Measurements from ENCODE around the gene LRRC25. TPM values are rescaled to one million over a fixed set of nuclear protein-coding genes. Genes with fewer than 3 reads are reported as not detected.
A peak's percentile ranks its signal among the peaks of the same experiment; 100 is the strongest.

The LRRC25 gene
- total RNA-seq, 1 donor from 2014 or later = 0.41 TPM

DNA sequence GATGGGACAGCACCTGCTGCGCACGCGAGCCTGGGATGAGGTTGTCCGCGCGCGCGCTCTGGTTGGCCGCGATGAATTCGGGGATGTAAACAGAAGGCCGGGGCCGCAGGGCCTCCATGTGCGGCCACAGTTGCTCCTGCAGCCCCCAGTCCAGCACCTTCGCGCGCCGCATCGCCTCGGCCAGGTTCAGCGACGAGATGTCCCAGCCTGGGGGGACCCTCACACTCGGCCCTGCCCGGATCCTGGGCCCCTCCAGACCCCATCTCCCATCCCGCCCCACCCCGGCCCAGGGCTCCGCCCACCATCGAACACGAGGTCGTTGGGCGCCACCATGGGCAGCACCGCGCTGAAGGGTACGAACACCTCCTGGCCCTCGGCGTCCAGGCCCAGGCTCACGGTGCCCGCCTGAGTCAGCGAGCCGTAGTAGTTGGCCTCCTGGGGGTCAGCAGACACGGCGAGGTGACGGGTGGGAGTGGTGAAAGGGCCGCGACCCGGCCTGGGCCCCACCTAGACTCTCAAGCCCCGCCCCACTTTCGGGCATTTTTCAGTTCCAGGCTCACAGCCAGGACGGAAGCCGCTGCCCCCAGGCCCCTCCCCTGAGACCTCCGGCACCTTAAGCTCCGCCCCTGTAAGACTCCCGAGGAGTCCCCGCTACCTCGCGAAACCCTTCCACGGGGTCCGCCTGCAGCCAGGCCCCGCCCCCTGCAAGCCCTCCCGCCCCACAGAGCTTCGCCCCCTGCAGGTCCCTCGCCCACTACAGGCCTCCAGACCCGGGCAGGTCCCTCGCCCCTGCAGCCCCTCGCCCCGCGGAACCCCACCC lies 39.5 kb upstream of the LRRC25 start:
- FAIRE-seq (no peak), DNase-seq (ENCODE audit: low spot score in 2 of 2) (peak; percentile 81 to 82)

DNA sequence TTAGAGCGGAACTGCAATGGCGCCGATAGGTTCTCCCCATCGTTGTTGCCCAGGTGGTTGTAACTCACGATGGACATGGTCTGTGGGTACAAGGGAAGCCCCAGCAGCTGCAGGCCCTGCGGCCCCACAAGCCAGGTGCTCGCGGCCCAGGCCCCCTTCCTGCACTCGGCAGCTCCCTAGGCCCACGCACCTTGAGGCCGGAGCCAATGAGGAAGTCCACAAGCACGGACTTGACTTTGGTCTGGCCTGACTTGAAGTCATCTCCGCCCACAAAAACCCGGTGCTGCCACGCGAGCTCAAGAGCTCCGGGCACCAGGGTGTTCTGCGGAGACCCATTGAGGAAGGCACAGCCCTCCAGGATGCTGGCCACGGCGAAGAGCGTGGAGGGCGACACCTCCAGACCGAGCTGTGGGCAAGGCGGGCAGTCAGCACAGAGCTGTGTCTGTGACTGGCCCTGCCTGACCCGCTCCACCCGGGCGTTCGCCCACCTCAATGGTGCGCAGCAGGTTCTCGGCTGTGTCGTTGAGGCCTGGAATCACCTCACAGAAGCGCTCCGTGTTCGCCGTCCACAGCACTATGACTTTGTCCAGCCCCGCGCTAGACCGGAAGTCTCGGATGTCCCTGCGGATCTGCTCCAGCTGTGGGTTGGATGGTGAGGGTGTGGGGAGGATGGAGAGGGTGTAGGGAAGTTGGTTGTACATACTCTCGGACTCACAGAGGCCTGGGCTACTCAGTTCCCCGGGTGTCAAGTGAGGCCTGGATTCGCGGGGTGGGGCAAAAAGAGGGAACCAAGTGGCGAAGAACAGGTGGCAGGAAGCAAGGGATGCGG lies 38.6 kb upstream of the LRRC25 start:
- DNase-seq (ENCODE audit: low spot score in 2 of 2) (no peak), FAIRE-seq (no peak)

DNA sequence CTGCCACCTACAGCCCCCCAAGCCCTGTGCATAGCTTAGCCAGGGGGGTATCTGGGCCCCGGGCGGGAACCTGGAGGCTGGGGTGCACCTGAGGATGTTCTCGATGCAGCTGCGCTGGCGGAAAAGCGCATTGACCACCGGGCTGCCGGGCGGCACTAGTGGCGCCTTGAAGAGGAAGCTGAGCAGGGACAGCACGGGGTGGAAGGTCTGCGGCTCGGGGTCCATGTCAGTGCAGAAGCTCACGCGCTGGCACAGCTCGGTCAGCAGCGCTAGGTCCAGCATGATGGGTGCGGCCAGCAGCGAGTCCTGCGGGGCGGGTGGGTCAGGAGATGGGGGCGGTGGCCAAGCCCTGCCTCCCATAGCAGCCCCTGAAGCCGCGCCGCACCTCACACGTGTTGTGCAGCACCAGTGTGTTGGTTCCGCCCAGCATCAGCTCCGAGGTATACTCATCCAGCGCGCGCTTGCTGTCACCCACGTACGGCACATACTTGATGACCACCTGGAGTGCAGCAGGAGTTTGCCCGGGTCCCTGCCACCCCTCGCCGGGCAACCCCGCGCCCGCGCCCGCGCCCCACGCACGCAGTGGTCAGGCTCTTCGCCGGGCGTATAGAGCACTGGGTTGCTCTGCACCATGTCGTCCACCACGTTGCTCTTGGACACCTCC lies 37.9 kb upstream of the LRRC25 start:
- no peak for DNase-seq (ENCODE audit: low spot score in 2 of 2)
- FAIRE-seq = no peak

GRCh38 chr19:18434411-18435175 lies 37.2 kb upstream of the LRRC25 start:
- DNase-seq (ENCODE audit: low spot score in 2 of 2) (no peak), FAIRE-seq (no peak)

DNA sequence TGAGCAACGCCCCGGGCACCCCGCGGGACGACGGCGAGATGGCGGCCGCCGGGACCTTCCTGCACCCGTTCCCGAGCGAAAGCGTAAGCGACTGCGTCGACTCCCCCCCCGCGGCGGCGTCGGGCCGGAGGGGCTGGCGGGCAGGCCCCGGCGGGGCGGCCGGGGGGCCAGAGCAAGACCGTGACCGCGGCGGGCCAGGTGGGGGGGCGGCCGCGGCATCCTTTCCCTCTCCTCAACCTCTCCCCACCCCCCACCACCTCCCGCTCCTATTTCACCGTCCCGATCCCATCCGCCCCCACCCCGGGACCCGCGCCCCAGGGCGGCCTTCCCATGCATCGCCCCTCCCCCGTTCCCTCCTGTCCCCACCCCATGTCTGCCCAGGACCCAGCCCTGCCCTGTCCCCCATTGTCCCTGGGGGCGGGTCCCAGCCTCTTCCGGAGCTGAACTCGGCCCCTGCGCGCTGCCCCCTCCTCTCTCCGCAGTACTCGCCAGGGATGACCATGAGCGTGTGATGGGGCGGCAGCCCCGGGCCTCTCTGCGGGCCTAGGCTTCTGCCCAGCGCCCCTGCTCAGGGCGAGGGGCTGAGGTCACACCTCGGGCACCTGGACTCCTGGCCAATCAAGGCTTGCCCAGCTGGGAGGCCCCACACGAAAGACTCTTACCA lies 36.4 kb upstream of the LRRC25 start:
- FAIRE-seq (no peak), DNase-seq (ENCODE audit: low spot score in 2 of 2) (no peak)

- DNase-seq (ENCODE audit: low spot score in 2 of 2) = no peak
Observed at GRCh38 chr19:18433015-18433691, 35.7 kb upstream of the LRRC25 start.

DNA sequence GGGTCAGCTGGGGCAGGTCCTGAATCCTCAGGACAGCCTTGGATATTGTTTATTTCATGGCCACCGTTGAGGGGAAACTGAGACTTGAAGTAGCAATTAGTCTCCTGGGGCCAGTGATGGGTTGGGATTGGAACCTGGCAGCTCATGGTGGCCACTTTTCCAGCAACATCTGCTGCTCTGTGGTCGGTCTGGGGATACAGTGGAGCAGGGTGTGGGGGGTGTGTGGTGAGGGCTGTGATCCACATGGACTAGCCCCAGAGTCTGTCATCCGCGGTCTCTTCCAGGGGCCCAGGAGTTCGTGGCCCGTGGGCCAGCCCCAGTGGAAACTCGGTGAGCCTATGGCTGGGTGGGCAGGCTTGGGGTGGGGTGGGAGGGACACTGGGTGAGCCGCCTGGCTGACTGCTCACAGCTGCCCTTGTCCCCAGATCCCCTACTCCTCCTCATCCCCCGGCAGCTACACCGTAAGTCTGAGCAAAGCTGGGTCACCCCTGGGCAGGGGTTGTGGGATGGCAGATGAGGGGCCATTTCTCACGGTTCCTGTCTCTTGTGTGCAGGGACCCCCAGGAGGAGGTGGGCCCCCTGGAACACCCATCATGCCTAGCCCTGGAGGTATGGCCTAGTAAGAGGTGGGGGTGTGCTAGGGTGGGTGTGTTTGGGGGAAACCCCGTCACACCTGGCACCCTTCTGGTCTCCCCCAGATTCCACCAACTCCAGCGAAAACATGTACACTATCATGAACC lies 35.0 kb upstream of the LRRC25 start:
- FAIRE-seq = no peak
- no peak for DNase-seq (ENCODE audit: low spot score in 2 of 2)

More at GRCh38 chr19:18433015-18433691, 35.7 kb upstream of the LRRC25 start:
- no peak for FAIRE-seq

- FAIRE-seq (no peak), DNase-seq (ENCODE audit: low spot score in 2 of 2) (no peak)
Observed at GRCh38 chr19:18431351-18432197, 34.2 kb upstream of the LRRC25 start.

DNA sequence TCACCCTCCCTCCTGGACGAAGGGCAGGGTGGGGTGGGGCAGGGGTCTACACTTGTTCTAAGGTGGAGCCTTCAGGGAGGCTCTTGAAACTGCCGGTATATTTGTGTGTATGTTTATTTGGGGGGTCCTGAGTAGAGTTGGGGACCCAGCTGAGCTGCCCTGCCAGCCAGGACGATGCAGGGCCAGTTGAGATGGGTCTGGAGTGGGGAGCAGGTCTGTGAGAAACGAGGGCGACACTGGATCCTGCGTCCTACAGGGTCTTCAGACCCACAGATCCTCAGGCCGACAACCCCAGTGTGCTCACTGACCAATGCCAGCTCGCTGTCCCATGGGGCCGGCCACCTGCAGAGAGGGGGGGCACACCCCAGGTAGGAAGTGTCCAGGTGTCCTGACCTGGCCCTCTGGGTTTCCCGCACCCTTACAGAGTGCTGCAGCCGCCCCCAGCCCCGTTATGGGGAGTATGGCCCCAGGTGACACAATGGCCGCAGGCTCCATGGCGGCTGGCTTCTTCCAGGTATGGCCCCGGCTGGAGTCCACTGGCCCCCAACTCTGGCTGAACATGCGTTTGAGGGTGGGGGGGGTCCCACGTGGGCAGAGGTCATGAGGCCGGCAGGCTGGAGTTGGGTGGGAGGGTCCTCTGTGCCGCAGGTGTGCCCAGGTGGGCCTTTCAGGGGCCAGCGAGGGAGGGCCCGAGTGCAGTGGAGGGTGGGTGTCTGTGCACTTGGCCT lies 33.2 kb upstream of the LRRC25 start:
- DNase-seq (ENCODE audit: low spot score in 2 of 2) = no peak
- FAIRE-seq = no peak

DNA sequence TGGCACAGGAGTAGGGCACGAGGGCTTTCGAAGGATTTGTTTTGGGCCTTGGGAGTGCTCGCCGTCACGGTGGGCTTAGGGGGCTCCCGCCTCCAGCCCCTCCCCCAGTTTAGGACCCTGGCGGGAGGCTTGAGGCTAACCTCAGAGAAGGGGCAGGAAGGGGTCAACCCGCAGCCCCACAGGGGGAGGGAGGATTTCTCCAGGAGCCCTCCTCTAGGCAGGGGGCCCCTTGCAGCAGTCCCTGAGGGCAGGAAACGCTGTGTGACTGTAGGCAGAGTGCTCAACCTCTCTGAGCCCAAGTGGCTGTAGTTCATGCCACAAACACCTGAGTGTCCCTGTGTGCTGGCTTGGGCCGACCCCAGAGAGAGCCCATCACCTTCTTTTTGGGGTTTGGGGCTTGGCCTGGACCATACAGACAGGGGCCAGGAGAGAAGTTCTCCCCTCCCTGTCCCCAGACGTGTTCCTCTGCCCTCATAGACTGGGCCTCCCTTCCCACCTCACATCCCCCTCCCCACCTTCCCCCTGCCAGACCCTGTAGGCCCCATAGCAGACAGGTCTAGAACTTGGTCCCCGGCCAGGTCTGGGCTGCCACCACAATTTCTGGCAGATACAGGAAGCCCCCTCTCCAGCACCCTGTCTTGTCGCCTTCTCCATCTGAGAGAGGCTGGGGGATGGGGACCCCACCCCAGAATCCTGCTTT lies 32.4 kb upstream of the LRRC25 start:
- FAIRE-seq (no peak), DNase-seq (ENCODE audit: low spot score in 2 of 2) (no peak)

- FAIRE-seq = no peak
- peak; percentile 83 to 94 for DNase-seq (ENCODE audit: low spot score in 2 of 2)
Observed at GRCh38 chr19:18428787-18429674, 31.6 kb upstream of the LRRC25 start.

GRCh38 chr19:18428173-18428786 lies 30.9 kb upstream of the LRRC25 start:
- FAIRE-seq (no peak), DNase-seq (ENCODE audit: low spot score in 2 of 2) (no peak)

- FAIRE-seq = no peak
Observed at GRCh38 chr19:18427743-18428113, 30.3 kb upstream of the LRRC25 start.

GRCh38 chr19:18427080-18427742 lies 29.8 kb upstream of the LRRC25 start:
- no peak for DNase-seq (ENCODE audit: low spot score in 2 of 2)
- FAIRE-seq = no peak

More at GRCh38 chr19:18427743-18428113, 30.3 kb upstream of the LRRC25 start:
- no peak for DNase-seq (ENCODE audit: low spot score in 2 of 2)
